Gastroesophageal sphincter (tissue), 3 donors: ENCODE results near the gene SMIM27.
"Not testable (repeated sequence)": the region's sequence is repeated elsewhere in the genome, so short reads cannot be mapped to it uniquely, and the experiment has no call there.

Experiments used
- CTCF ChIP-seq, 4 experiments: fragments of 200-600 bp in 2 of 4; fragments of 450-650 bp in 2 of 4; sonication (generic) in 1 of 4; IDR thresholded peaks; one replicate each; pipeline ENCODE4 v1.5.1; 2017 to 2019; ENCODE audit warnings: antibody characterized with exemption in 4 of 4, mild to moderate bottlenecking in 2 of 4, moderate library complexity in 2 of 4
- EP300 ChIP-seq: sonication (generic); formaldehyde crosslinking; IDR thresholded peaks from one replicate; pipeline ENCODE4 v1.6.1; 2017; ENCODE audit warnings: antibody characterized with exemption, mild to moderate bottlenecking
- POLR2A ChIP-seq, 2 donors: fragments of 450-650 bp; IDR thresholded peaks; one replicate each; pipeline ENCODE4 v1.6.1; 2017; ENCODE audit warnings: antibody characterized with exemption in 2 of 2, mild to moderate bottlenecking in 2 of 2, moderate library complexity in 1 of 2
- POLR2AphosphoS5 ChIP-seq: sonication (generic); formaldehyde crosslinking; IDR thresholded peaks from one replicate; pipeline ENCODE4 v1.6.1; 2017; ENCODE audit warnings: antibody characterized with exemption

- not testable (repeated sequence) for TF ChIP-seq CTCF (IDR thresholded peaks at IDR 0.05); POLR2AphosphoS5; EP300; POLR2A (IDR thresholded peaks at IDR 0.05)
Observed at GRCh38 chr9:32548213-32548612, 3.9 kb upstream of the SMIM27 start.
